HepG2 (cell line): ENCODE data around the gene TRAPPC12. TPM values are rescaled to one million over a fixed set of nuclear protein-coding genes. Genes with fewer than 3 reads are reported as not detected.
A peak's percentile ranks its signal among the peaks of the same experiment; 100 is the strongest.

Experiments
- ATAC-seq: fragments of 200-7000 bp; cut with Tn5 transposase; 3 replicates; pipeline ENCODE4 v1.9.1; 2020; ENCODE audit warnings: mild to moderate bottlenecking, moderate library complexity
- BruUV-seq: library from RNA; stranded (reverse); fragments of 400-500 nt; replicated peaks from 2 replicates; lab custom pipeline; 2021; lab: Mats Ljungman, UMichigan
- CTCF ChIA-PET: fragments of 300-600 bp; formaldehyde crosslinking; extraction: SDS; loops from one replicate; lab custom pipeline; 2021; ENCODE audit warnings: low total read pairs, inconsistent platforms, low intra/inter-chr PET ratio; lab: Yijun Ruan, JAX
- POLR2A ChIA-PET: fragments of 350-600 bp; sonication (Branson Sonifier 250); formaldehyde crosslinking; loops from one replicate; lab custom pipeline; 2020; ENCODE audit warnings: antibody characterized with exemption, inconsistent platforms; lab: Yijun Ruan, JAX
- DNase-seq: peaks from one replicate; pipeline ENCODE4 v3.0.0-alpha.2; 2015; ENCODE audit warnings: low spot score
- FAIRE-seq: peaks from 3 replicates; lab custom pipeline; 2011; peaks lifted over from hg19 to GRCh38; lab: Jason Lieb, UNC
- H2AFZ ChIP-seq: one replicate; pipeline ENCODE4 v1.6.1; 2011; ENCODE audit warnings: low read length, inconsistent platforms
- H3K27ac ChIP-seq: fragments of 300-600 bp; 3 replicates; pipeline ENCODE4 v1.8.0; 2011; ENCODE audit warnings: mixed run types, mild to moderate bottlenecking, mixed read lengths, low read length, inconsistent platforms; ENCODE audit not compliant: insufficient read depth; ENCODE audit errors: extremely low read length
- H3K27me3 ChIP-seq, 2 experiments: fragments of 200-600 bp in 1 of 2; 2 replicates in 1 of 2; 3 replicates in 1 of 2; pipeline versions ENCODE4 v1.6.0 to v1.8.0; 2011; ENCODE audit warnings: low read length in 2 of 2, mild to moderate bottlenecking in 2 of 2, moderate library complexity in 2 of 2, inconsistent platforms in 1 of 2; ENCODE audit not compliant: insufficient read depth in 2 of 2, control insufficient read depth in 1 of 2
- H3K36me3 ChIP-seq, 2 experiments: fragments of 200-600 bp in 1 of 2; replicated peaks in 1 of 2; 2 replicates in 1 of 2; 3 replicates in 1 of 2; pipeline versions ENCODE4 v1.5.1 to v1.8.0; 2011; ENCODE audit warnings: low read length in 2 of 2, inconsistent platforms in 1 of 2; ENCODE audit not compliant: insufficient read depth in 2 of 2, control insufficient read depth in 1 of 2
- H3K4me1 ChIP-seq: 2 replicates; pipeline ENCODE4 v1.5.1; 2012; ENCODE audit warnings: low read length, inconsistent platforms; ENCODE audit not compliant: insufficient read depth
- H3K4me2 ChIP-seq: 2 replicates; pipeline ENCODE4 v1.6.0; 2011; ENCODE audit warnings: low read depth, low read length, inconsistent platforms
- H3K4me3 ChIP-seq, 3 experiments: fragments of 200-600 bp in 1 of 3; sonication (generic), shearing (Covaris generic) in 1 of 3; replicated peaks in 1 of 3; 2 replicates each; pipeline ENCODE4 v1.5.1; 2011 to 2016; ENCODE audit warnings: low read length in 3 of 3, inconsistent platforms in 2 of 3, low read depth in 2 of 3, mild to moderate bottlenecking in 2 of 3, control low read depth in 1 of 3, mixed read lengths in 1 of 3; ENCODE audit not compliant: insufficient read depth in 1 of 3
- H3K79me2 ChIP-seq: one replicate; pipeline ENCODE4 v1.6.1; 2011; ENCODE audit warnings: low read length, inconsistent platforms; ENCODE audit not compliant: insufficient read depth
- H3K9ac ChIP-seq: 2 replicates; pipeline ENCODE4 v1.6.0; 2011; ENCODE audit warnings: mild to moderate bottlenecking, low read depth, low read length, inconsistent platforms; ENCODE audit not compliant: insufficient read depth
- H3K9me3 ChIP-seq: 2 replicates; pipeline ENCODE4 v1.5.1; 2012; ENCODE audit warnings: mild to moderate bottlenecking, low read length
- H4K20me1 ChIP-seq: 2 replicates; pipeline ENCODE4 v1.6.0; 2011; ENCODE audit warnings: inconsistent platforms, mild to moderate bottlenecking, low read length, moderate library complexity; ENCODE audit not compliant: insufficient read depth
- CBX5 ChIP-seq: sonication (generic); formaldehyde crosslinking; IDR thresholded peaks from 2 replicates; pipeline ENCODE4 v1.4.0; 2020; ENCODE audit warnings: missing genetic modification reagents, borderline replicate concordance
- ELF1 ChIP-seq: sonication (generic); formaldehyde crosslinking; IDR thresholded peaks from 2 replicates; pipeline ENCODE4 v1.4.0; 2020; ENCODE audit warnings: missing genetic modification reagents
- GTF2F1 ChIP-seq: fragments of 150-350 bp; IDR thresholded peaks from 2 replicates; pipeline ENCODE4 v1.6.1; 2014; ENCODE audit warnings: low read length
- JARID2 ChIP-seq: sonication (generic); formaldehyde crosslinking; IDR thresholded peaks from 2 replicates; pipeline ENCODE4 v1.8.1; 2023; ENCODE audit warnings: missing genetic modification reagents, inconsistent platforms; ENCODE audit not compliant: insufficient replicate concordance
- MAF1 ChIP-seq: sonication (generic); formaldehyde crosslinking; IDR thresholded peaks from 2 replicates; pipeline ENCODE4 v1.5.0; 2020; ENCODE audit warnings: missing genetic modification reagents, borderline replicate concordance
- MXD4 ChIP-seq: IDR thresholded peaks from 2 replicates; pipeline ENCODE4 v1.6.1; 2016; ENCODE audit warnings: mild to moderate bottlenecking, missing biosample characterization, missing genetic modification reagents
- RELA ChIP-seq: sonication (generic); formaldehyde crosslinking; IDR thresholded peaks from 2 replicates; pipeline ENCODE4 v1.4.0; 2020; ENCODE audit warnings: missing genetic modification reagents
- RNF2 ChIP-seq: fragments of 450-650 bp; conservative IDR thresholded peaks from 2 replicates; pipeline ENCODE4 v1.6.1; 2016; ENCODE audit warnings: low read depth
- RXRB ChIP-seq: IDR thresholded peaks from 2 replicates; pipeline ENCODE4 v1.6.1; 2016; ENCODE audit warnings: borderline replicate concordance, missing genetic modification reagents, missing compliant biosample characterization
- SIN3B ChIP-seq: fragments of 150-350 bp; IDR thresholded peaks from 2 replicates; pipeline ENCODE4 v1.6.1; 2014; ENCODE audit warnings: low read length
- SRY ChIP-seq: sonication (generic); formaldehyde crosslinking; IDR thresholded peaks from 2 replicates; pipeline ENCODE4 v1.8.0; 2022; ENCODE audit warnings: mild to moderate bottlenecking, missing genetic modification reagents
- ZNF20 ChIP-seq: sonication (generic); formaldehyde crosslinking; IDR thresholded peaks from 2 replicates; pipeline ENCODE4 v1.4.0; 2020; ENCODE audit warnings: mild to moderate bottlenecking, moderate library complexity, missing genetic modification reagents
- ZNF329 ChIP-seq: sonication (generic); formaldehyde crosslinking; IDR thresholded peaks from 2 replicates; pipeline ENCODE4 v1.9.0; 2021; ENCODE audit warnings: low read depth, mild to moderate bottlenecking, missing genetic modification reagents
- ZNF337 ChIP-seq: sonication (generic); formaldehyde crosslinking; IDR thresholded peaks from 2 replicates; pipeline ENCODE4 v1.5.1; 2020; ENCODE audit warnings: missing genetic modification reagents, low read depth, mild to moderate bottlenecking, borderline replicate concordance
- ZNF432 ChIP-seq: sonication (generic); formaldehyde crosslinking; IDR thresholded peaks from 2 replicates; pipeline ENCODE4 v1.5.0; 2020; ENCODE audit warnings: missing genetic modification reagents, mild to moderate bottlenecking, borderline replicate concordance
- ZNF549 ChIP-seq: sonication (generic); formaldehyde crosslinking; IDR thresholded peaks from 2 replicates; pipeline ENCODE4 v1.5.0; 2020; ENCODE audit warnings: missing genetic modification reagents
- ZNF567 ChIP-seq: sonication (generic); formaldehyde crosslinking; IDR thresholded peaks from 2 replicates; pipeline ENCODE4 v1.8.1; 2023; ENCODE audit warnings: mild to moderate bottlenecking, missing genetic modification reagents, borderline replicate concordance
- ZNF75D ChIP-seq: sonication (generic); formaldehyde crosslinking; IDR thresholded peaks from 2 replicates; pipeline ENCODE4 v1.8.1; 2023; ENCODE audit warnings: missing genetic modification reagents, mild to moderate bottlenecking, borderline replicate concordance
- WGBS: methylation state at CpG from one replicate; pipeline ENCODE4 v1.1.6; 2017; ENCODE audit warnings: low lambda C conversion rate; 5-methylcytosine and 5-hydroxymethylcytosine counted together
- in situ Hi-C: cut with HindIII; loops from 2 replicates; pipeline ENCODE4 v1.10.0; 2017; ENCODE audit warnings: low pct_unique_long_range_greater_than_20kb; ENCODE audit not compliant: extremely low pct_ligation_motif_present
- intact Hi-C: fragments of 100-400 bp; cut with micrococcal nuclease; formaldehyde crosslinking; loops from one replicate; pipeline ENCODE4 v1.10.0; 2022; ENCODE audit not compliant: unreplicated experiment
- polyA plus RNA-seq, 8 experiments: library from polyadenylated mRNA; depleted of rRNA in 3 of 8; stranded (reverse) in 7 of 8; unstranded in 1 of 8; fragments of >200 nt; fragmentation: Illumina TruSeq in 4 of 8; extraction: Trizol in 4 of 8; gene quantifications; 2 replicates each; pipeline versions ENCODE4 v1.2.1 to v1.2.3, GENCODE V29; 2011 to 2016; ENCODE audit warnings: low read depth in 4 of 8, missing spikeins in 1 of 8, mixed read lengths in 1 of 8; ENCODE audit not compliant: insufficient read depth in 1 of 8
- total RNA-seq, 5 experiments: library from RNA; depleted of rRNA; stranded (reverse); fragments of >200 nt; fragmentation: Illumina TruSeq; extraction: Trizol; gene quantifications; 2 replicates each; pipeline ENCODE4 v1.2.3, GENCODE V29; 2016; ENCODE audit warnings: low read depth in 1 of 5
- TF ChIP-seq, protein P1 (sequence below): conservative IDR thresholded peaks from 2 replicates; pipeline ENCODE4 v1.6.1; 2018; ENCODE audit warnings: missing genetic modification reagents

TRAPPC12 gene
- total and polyA plus RNA-seq, 2 of the 13 experiments (the other 11 are each of a cell fraction or from before 2014, with no cell fraction given), result 46.4 to 97.7 TPM

DNA sequence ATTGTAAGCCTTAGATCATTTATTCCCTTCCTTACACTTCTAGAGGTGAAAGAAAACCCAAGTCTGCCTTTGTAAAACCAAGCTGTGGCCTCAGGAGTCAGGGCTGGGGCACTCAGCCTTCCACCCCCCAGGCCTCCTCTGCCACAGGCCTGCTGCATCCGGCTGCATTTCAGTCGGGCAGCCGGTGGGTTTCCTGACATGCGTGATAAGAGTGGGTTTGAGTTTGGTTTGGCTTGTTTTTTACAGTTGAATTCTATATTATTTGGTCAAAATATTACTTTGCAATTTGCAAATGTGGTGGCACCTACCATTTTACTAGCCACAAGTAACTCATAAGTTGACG, 97.5 kb downstream of the TRAPPC12 start:
- Histone ChIP-seq H4K20me1 (no peaks in the 10 kb centered on the region), H3K4me1 (peaks cover 34% of the 10 kb centered on the region), H3K36me3 (peaks cover 16 to 27% of the 10 kb centered on the region in 2 experiments; a peak in 4 of 5 replicates), H2AFZ (no peak overlapping the region), H3K9me3 (no peaks in the 10 kb centered on the region), H3K9ac (no peak overlapping the region), H3K27ac (peak overlapping the region; percentile 47), H3K79me2 (no peaks in the 10 kb centered on the region), H3K4me3 (no peak overlapping the region), H3K27me3 (no peaks in the 10 kb centered on the region), H3K4me2 (no peak overlapping the region)
- intact Hi-C loops (no loop called here), in situ Hi-C loops (no loop called here)
- FAIRE-seq (no peak), ATAC-seq (no peak), DNase-seq (no peak)
- ChIA-PET POLR2A (interaction anchor here (1.7 kb wide), 1 partner anchor 41 kb away, joined by 5 read pairs; no protein-coding TSS in a partner anchor), CTCF (no interaction called here)
- no TSS peak for BruUV-seq
- 73% methylated on average over 5 of the region's 5 CpGs for WGBS
- no peak for TF ChIP-seq GTF2F1
- TF ChIP-seq, protein P1, sequence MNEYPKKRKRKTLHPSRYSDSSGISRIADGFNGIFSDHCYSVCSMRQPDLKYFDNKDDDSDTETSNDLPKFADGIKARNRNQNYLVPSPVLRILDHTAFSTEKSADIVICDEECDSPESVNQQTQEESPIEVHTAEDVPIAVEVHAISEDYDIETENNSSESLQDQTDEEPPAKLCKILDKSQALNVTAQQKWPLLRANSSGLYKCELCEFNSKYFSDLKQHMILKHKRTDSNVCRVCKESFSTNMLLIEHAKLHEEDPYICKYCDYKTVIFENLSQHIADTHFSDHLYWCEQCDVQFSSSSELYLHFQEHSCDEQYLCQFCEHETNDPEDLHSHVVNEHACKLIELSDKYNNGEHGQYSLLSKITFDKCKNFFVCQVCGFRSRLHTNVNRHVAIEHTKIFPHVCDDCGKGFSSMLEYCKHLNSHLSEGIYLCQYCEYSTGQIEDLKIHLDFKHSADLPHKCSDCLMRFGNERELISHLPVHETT (CRISPR knock-in tag), result no peak
- TF ChIP-seq CBX5, result no peak
- no peak for TF ChIP-seq MAF1

DNA sequence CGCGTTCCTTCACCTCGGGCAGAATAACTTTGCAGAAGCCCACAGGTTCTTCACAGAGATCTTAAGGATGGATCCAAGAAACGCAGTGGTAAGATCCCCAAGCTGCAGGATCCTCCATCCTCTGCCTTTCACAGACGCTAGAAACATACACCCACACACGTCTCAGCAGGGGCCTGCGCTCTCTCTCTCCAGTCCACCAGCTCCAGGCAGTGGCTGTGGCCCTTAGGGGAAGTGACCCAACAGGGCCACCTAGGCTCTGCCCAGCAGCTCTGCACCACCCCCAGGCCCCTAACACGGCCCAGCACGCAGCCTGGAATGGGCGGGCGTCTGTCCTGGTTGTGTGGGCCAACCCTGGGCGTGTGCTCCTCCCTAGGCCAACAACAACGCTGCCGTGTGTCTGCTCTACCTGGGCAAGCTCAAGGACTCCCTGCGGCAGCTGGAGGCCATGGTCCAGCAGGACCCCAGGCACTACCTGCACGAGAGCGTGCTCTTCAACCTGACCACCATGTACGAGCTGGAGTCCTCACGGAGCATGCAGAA, 99.4 kb downstream of the TRAPPC12 start:
- peaks cover 13 to 21% of the 10 kb centered on the region in 2 experiments; a peak in 4 of 5 replicates for H3K36me3 ChIP-seq
- DNase-seq (no peak), FAIRE-seq (no peak), ATAC-seq (no peak)
- WGBS, result 92% methylated on average over 16 of the region's 19 CpGs
- no peak overlapping the region for H3K9ac ChIP-seq
- no peaks in the 10 kb centered on the region for H3K27me3 ChIP-seq
- no peak overlapping the region for H3K27ac ChIP-seq
- H3K79me2 ChIP-seq, result no peaks in the 10 kb centered on the region
- no peak overlapping the region for H2AFZ ChIP-seq
- intact Hi-C loops (no loop called here), in situ Hi-C loops (no loop called here)
- no peaks in the 10 kb centered on the region for H3K9me3 ChIP-seq
- no peak overlapping the region for H3K4me2 ChIP-seq
- no peaks in the 10 kb centered on the region for H4K20me1 ChIP-seq
- BruUV-seq, result no TSS peak
- peaks cover 34% of the 10 kb centered on the region for H3K4me1 ChIP-seq
- H3K4me3 ChIP-seq, result no peak overlapping the region
- POLR2A ChIA-PET, result interaction anchor here (3.5 to 4.5 kb wide), 2 partner anchors 12 to 14 kb away, joined by 21 to 35 read pairs; no protein-coding TSS in a partner anchor
- CTCF ChIA-PET, result no interaction called here
- no peak for TF ChIP-seq ELF1 (CRISPR knock-in tag)
- no peak for TF ChIP-seq ZNF549
- no peak for TF ChIP-seq SRY (CRISPR knock-in tag)
- TF ChIP-seq RNF2, result no peak
- no peak for TF ChIP-seq SIN3B
- TF ChIP-seq RXRB (CRISPR knock-in tag), result no peak
- TF ChIP-seq ZNF432 (CRISPR knock-in tag), result no peak
- no peak for TF ChIP-seq ZNF329 (CRISPR knock-in tag)
- TF ChIP-seq ZNF567 (CRISPR knock-in tag), result no peak
- no peak for TF ChIP-seq RELA (CRISPR knock-in tag)
- no peak for TF ChIP-seq JARID2 (CRISPR knock-in tag)
- no peak for TF ChIP-seq ZNF337 (CRISPR knock-in tag)
- TF ChIP-seq MXD4 (CRISPR knock-in tag), result no peak
- no peak for TF ChIP-seq ZNF75D
- TF ChIP-seq ZNF20 (CRISPR knock-in tag), result no peak
